Kidney capillary endothelial cell (primary cell): ENCODE measurements around the gene USP47.

Experiments
- DNase-seq: peaks from one replicate; pipeline ENCODE4 v3.0.0-alpha.2; 2018; ENCODE audit warnings: low spot score

USP47 gene

DNA sequence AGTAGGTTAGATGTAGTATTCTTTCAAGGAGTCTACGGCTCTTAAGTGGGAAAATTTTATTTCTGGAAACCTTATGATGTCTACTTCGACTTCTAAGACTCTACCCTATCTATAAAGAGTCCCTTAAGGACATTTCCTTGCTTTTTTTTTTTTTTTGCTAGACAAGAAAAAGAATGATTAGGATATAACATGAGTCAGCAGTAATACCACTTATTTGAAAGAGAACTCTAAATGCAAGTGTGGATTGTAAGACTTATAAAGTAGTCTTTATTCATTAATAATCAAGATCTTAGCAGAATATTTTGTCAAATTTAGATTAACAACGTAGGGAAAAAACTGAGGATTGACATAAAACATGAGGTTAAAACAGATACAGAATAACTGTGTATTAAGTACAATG lies 95.7 kb downstream of the USP47 start:
- DNase-seq = no peak

DNA sequence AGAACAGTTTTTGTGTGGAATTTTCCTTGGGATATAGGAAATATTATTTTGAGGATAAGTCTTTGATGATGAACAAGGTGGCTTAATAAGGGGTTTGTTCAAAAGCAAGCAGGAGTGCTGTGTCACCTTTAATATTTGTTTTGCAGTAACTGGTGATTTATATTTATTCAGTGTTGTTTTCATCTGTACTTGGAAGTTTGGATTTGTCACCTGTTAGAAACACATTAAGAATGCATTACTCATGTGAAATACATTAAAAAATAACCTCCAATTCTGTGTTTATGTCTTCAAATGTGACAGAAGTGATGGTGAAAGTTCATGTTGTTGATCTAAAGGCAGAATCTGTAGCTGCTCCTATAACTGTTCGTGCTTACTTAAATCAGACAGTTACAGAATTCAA lies 96.2 kb downstream of the USP47 start:
- no peak for DNase-seq

DNA sequence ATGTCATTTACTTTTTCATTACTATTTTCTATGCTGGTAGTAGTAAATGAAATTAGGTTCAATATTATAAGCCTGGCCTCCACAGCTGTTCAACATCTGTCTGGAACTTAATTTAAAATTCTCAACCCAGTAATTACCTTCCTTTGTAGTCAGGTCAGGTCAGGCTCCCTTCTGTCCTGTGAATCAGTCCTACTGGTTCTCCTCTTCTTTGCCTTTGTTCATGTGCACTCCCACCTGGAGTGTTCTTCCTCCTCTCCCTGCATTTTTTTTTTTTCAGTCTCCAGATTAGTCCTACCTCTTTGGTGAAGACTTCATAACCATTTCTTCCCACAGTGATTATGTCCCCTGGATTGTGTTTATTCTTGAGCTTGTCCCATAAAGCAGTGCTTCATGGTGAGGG lies 98.8 kb downstream of the USP47 start:
- DNase-seq = no peak

DNA sequence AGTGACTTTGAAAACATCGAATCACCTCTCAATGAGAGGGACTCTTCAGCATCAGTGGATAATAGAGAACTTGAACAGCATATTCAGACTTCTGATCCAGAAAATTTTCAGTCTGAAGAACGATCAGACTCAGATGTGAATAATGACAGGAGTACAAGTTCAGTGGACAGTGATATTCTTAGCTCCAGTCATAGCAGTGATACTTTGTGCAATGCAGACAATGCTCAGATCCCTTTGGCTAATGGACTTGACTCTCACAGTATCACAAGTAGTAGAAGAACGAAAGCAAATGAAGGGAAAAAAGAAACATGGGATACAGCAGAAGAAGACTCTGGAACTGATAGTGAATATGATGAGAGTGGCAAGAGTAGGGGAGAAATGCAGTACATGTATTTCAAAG lies 100.9 kb downstream of the USP47 start:
- no peak for DNase-seq

GRCh38 chr11:11944444-11944843 lies 102.7 kb downstream of the USP47 start:
- no peak for DNase-seq

DNA sequence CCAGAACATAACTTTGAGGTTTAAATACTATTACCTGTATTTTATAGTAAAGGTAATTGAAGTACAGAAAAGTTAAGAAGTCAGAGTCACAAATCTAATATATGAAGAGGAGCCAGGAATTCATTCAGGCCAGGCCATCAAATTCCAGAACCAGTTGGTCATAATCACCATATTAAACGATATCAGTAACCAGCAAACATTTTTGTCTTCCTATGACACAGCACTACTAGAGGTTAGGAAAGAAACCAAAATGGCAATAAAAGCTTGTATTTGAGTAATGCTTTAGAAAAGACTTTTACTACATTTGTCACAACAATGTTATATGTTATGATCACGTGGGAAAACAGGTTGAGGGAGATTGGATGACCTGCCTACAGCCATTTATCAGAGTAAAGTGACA lies 104.4 kb downstream of the USP47 start:
- DNase-seq = no peak

- no peak for DNase-seq
These were observed 105.1 kb downstream of the USP47 start for GRCh38 chr11:11946878-11947277.

- no peak for DNase-seq
These were observed 106.1 kb downstream of the USP47 start for GRCh38 chr11:11947825-11948224.

DNA sequence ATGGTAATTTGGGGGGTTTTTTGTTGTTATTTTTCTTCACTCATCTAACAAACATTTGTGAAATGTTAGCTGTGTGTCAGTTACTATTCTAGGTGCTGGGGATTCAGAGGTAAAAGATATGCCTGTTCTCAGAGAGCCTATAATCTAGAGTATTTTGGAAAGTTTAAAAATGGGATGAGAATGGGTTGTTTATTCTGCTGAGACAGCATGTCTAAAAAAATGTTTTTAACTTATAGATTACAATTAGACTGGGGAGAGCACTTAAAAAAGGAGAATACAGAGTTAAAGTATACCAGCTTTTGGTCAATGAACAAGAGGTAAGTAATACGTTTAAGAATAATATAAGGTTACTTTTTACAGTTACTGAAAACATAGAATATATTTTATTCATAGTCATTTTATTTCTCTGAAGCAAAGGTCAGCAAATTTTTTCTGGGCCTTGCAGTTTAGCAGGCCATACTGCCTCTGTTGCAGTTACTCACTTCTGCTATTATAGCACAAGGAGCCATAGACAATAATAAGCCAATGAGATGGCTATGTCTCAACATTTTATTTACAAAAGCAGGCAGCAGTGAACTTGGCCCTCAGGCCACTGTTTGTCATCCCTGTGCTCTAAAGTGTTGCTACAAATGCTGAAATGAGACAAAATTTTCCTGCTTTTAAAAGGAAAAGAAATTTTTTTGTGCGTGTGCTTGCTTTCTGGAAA lies 106.6 kb downstream of the USP47 start:
- no peak for DNase-seq

- DNase-seq = no peak
These were observed 107.7 kb downstream of the USP47 start for GRCh38 chr11:11949482-11949881.

- DNase-seq = no peak
These were observed 110.3 kb downstream of the USP47 start for GRCh38 chr11:11952036-11952435.

DNA sequence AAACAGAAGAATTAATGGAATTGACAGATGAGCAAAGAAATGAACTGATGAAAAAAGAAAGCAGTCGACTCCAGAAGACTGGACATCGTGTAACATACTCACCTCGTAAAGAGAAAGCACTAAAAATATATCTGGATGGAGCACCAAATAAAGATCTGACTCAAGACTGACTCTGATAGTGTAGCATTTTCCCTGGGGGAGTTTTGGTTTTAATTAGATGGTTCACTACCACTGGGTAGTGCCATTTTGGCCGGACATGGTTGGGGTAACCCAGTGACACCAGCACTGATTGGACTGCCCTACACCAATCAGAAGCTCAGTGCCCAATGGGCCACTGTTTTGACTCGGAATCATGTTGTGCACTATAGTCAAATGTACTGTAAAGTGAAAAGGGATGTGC lies 114.2 kb downstream of the USP47 start:
- DNase-seq = no peak

DNA sequence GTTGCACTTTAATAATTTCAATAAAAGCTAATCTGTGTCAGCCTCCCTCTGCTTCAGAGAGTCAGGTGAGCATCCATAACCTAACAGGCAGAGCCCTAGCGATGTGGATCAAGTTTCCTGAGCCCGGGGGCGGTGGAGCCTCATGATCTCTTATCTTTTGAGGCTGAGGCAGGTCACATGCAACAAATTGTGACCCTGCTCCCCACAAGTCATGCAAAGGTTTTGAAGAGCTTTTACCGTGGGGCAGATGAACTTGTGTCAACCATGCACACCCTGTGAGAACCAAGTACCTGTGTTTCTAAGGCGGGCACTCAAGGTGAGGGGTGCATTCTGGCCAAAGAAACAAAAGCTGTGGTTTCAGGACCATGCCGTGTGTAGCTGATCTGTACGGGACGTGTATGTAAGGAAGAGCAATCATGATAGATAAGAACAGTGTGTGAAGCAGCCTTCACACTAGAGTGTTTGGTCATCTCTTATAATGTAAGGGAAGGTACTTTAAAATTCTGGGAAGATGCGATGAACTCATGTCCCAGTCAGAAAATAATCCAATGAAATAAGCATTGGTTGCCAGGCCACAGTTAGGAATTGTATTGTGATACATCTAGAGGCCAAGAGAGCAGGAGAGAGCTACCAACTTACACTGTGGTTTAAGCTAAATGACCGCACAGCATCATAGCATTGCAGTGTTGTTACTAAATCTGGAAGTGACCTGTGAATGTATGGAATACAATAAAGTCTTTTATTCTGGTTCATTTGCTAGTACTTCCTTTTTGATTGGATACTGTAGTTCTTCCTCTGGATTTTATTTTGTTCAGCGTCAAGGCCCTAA lies 116.8 kb downstream of the USP47 start:
- DNase-seq = no peak

DNA sequence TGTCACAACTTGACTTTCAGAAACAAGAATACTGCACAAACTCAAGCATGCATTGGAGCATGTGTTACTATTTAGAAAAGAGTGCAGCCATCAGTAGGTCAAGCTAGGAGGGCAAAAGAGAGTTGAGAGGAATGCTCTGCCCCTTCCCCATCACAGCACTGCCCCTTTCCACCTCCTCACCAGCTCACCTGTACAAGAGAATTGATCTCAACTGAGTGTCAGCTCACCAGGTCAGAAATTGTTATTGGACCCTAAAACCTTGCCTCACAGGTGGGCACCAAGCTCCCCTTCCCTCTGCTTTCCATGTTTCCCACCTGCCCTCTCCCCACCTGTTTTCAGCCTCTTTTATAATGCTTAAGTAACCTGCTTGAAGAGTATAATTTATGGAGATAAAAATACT lies 117.8 kb downstream of the USP47 start:
- DNase-seq = no peak

DNA sequence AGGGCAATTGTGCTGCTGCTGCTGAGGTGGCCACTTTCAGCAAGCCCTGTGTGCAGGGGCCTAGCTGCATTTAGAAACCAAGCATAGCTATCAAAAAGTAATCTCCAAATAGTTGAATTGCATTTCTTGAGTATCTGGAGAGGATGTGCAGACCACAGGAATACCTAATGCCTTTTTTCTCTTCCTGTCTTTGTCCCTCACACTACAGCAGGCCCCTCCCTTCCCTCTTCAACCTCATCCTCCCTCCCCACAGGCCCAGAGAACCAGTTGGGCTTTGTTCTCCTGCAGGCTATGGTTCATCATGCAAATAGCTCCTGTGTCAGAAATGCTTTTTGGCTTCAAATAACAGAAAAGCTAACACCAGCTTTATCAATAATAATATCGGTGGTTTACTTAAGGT lies 118.9 kb downstream of the USP47 start:
- no peak for DNase-seq

GRCh38 chr11:11961399-11962028 lies 119.7 kb downstream of the USP47 start:
- DNase-seq = no peak

GRCh38 chr11:11963067-11963466 lies 121.3 kb downstream of the USP47 start:
- no peak for DNase-seq

- DNase-seq = no peak
These were observed 122.3 kb downstream of the USP47 start for GRCh38 chr11:11963842-11964773.

- DNase-seq = no peak
These were observed 123.0 kb downstream of the USP47 start for GRCh38 chr11:11964774-11965150.

- DNase-seq = no peak
These were observed 123.4 kb downstream of the USP47 start for GRCh38 chr11:11965192-11965591.

GRCh38 chr11:11965656-11966353 lies 124.0 kb downstream of the USP47 start:
- no peak for DNase-seq

GRCh38 chr11:11966354-11966741 lies 124.6 kb downstream of the USP47 start:
- DNase-seq = no peak
